Kidney (tissue), 14 donors: Measurements from ENCODE around the gene SENP3. TPM values are rescaled to one million over a fixed set of nuclear protein-coding genes. Genes with fewer than 3 reads are reported as not detected.

Experiments
- DNase-seq, 5 donors: peaks; one replicate each; pipeline ENCODE4 v3.0.0-alpha.2; 2013 to 2020
- FAIRE-seq: peaks from 2 replicates; lab custom pipeline; 2012; peaks lifted over from hg19 to GRCh38; lab: Jason Lieb, UNC
- H3K27ac ChIP-seq, 2 donors: one replicate each; pipeline ENCODE4 v1.7.0; 2013; ENCODE audit warnings: low read depth in 2 of 2, low read length in 2 of 2, inconsistent platforms in 1 of 2
- H3K27me3 ChIP-seq: one replicate; pipeline ENCODE4 v1.7.1; 2013; ENCODE audit warnings: low read length, inconsistent platforms; ENCODE audit not compliant: control insufficient read depth, insufficient read depth
- H3K36me3 ChIP-seq, 3 donors: one replicate each; pipeline versions ENCODE4 v1.7.0 to v1.7.1; 2013; ENCODE audit warnings: low read length in 3 of 3, control low read depth in 1 of 3, inconsistent platforms in 1 of 3; ENCODE audit not compliant: insufficient read depth in 3 of 3, control insufficient read depth in 2 of 3
- H3K4me1 ChIP-seq, 3 donors: one replicate each; pipeline versions ENCODE4 v1.7.0 to v1.7.1; 2013; ENCODE audit warnings: low read length in 3 of 3, inconsistent platforms in 1 of 3, low read depth in 1 of 3; ENCODE audit not compliant: control insufficient read depth in 2 of 3, insufficient read depth in 2 of 3
- H3K4me3 ChIP-seq, 3 donors: one replicate each; pipeline versions ENCODE4 v1.7.0 to v1.8.1; 2013; ENCODE audit warnings: low read length in 3 of 3, control low read depth in 1 of 3, inconsistent platforms in 1 of 3
- H3K9ac ChIP-seq, 3 donors: one replicate each; pipeline versions ENCODE4 v1.7.0 to v1.7.1; 2013; ENCODE audit warnings: low read length in 3 of 3, control low read depth in 1 of 3, inconsistent platforms in 1 of 3
- H3K9me3 ChIP-seq, 3 donors: one replicate each; pipeline versions ENCODE4 v1.7.0 to v1.7.1; 2013; ENCODE audit warnings: low read length in 3 of 3, control low read depth in 1 of 3, inconsistent platforms in 1 of 3; ENCODE audit not compliant: control insufficient read depth in 2 of 3, insufficient read depth in 1 of 3
- CTCF ChIP-seq: IDR thresholded peaks from 3 replicates; pipeline ENCODE4 v1.5.1; 2012; ENCODE audit warnings: mild to moderate bottlenecking, moderate library complexity, borderline replicate concordance; ENCODE audit not compliant: insufficient read depth; ENCODE audit errors: extremely low read depth
- intact Hi-C: fragments of 100-400 bp; cut with DNase I; formaldehyde crosslinking; loops from one replicate; pipeline ENCODE4 v1.11.1; 2022
- polyA plus RNA-seq: library from polyadenylated mRNA; stranded (reverse); fragments of 350-450 nt; fragmentation: Illumina TruSeq; extraction: RNeasy Lipid Tissue Mini Kit (QIAGEN cat#74804); gene quantifications from one replicate; pipeline ENCODE4 v1.2.3, GENCODE V29; 2014; ENCODE audit warnings: low read depth, low replicate concordance; ENCODE audit not compliant: insufficient read depth
- total RNA-seq: library from RNA; stranded (reverse); fragmentation: NEBNext Ultra II Directional; extraction: Animal tissue kit (Norgen Biotek cat#: 25700); gene quantifications from one replicate; pipeline ENCODE4 v1.2.1, GENCODE V29; 2021
- donor health status: control.
- donor health status: control.
- donor health status: control.
- donor health status: control.
- donor health status: control.
- donor health status: DM: yes; HTN: yes; CAD: no.
- donor health status: Normal renal cell carcinoma (clear cell type).

The SENP3 gene
- total and polyA plus RNA-seq, 2 donors from 2014 or later = 43.5 to 50.3 TPM

GRCh38 chr17:7550344-7550743, 11.4 kb upstream of the SENP3 start:
- DNase-seq = no peak
- peak overlapping the region in 1 of 3 donors; percentile 95 for H3K9ac ChIP-seq
- TF ChIP-seq CTCF = no peak
- H3K27me3 ChIP-seq = no peaks in the 10 kb centered on the region
- peaks cover 0 to 17% (median 10%) of the 10 kb centered on the region in 3 donors for H3K4me1 ChIP-seq
- H3K9me3 ChIP-seq = no peaks in the 10 kb centered on the region
- H3K36me3 ChIP-seq = no peaks in the 10 kb centered on the region
- intact Hi-C loops = no loop called here
- FAIRE-seq = no peak
- no peak overlapping the region for H3K27ac ChIP-seq
- H3K4me3 ChIP-seq = peak overlapping the region in 1 of 3 donors; percentile 70

DNA sequence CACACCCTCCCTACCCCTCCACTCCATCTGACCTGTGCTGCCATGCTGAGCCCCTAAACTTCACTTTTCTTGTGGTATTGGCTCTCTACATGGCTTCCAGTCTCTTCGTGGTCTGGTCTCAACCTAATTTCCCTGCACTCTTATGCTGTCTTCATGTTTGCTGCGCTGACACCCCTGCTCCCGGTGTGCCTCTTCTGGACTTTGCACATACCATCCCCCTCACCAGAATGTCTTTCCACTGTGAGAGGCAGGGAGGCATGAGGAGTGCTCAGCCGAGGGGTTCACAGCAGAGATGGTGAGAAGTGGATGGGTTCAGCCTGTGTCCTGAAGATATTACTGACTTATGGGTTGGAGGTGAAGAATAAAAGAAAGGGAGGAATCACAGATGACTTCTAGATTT, 10.3 kb upstream of the SENP3 start:
- intact Hi-C loops = no loop called here
- H3K27ac ChIP-seq = peak overlapping the region in 1 of 2 donors; percentile 16
- H3K9ac ChIP-seq = no peak overlapping the region
- TF ChIP-seq CTCF = no peak
- no peaks in the 10 kb centered on the region for H3K27me3 ChIP-seq
- H3K4me1 ChIP-seq = peaks cover 0 to 17% (median 10%) of the 10 kb centered on the region in 3 donors
- no peaks in the 10 kb centered on the region for H3K9me3 ChIP-seq
- no peak overlapping the region for H3K4me3 ChIP-seq
- DNase-seq (peak in 1 of 5 donors; percentile 66), FAIRE-seq (no peak)
- H3K36me3 ChIP-seq = no peaks in the 10 kb centered on the region

GRCh38 chr17:7552621-7553051, 9.1 kb upstream of the SENP3 start:
- Histone ChIP-seq H3K9ac (no peak overlapping the region), H3K27ac (no peak overlapping the region), H3K4me1 (peaks cover 0 to 23% (median 14%) of the 10 kb centered on the region in 3 donors), H3K4me3 (no peak overlapping the region), H3K36me3 (no peaks in the 10 kb centered on the region), H3K27me3 (no peaks in the 10 kb centered on the region), H3K9me3 (no peaks in the 10 kb centered on the region)
- FAIRE-seq (no peak), DNase-seq (no peak)
- intact Hi-C loops = no loop called here
- TF ChIP-seq CTCF = no peak

GRCh38 chr17:7553356-7553755, 8.4 kb upstream of the SENP3 start:
- no peak for TF ChIP-seq CTCF
- H3K4me3 ChIP-seq = no peak overlapping the region
- H3K4me1 ChIP-seq = peaks cover 0 to 27% (median 17%) of the 10 kb centered on the region in 3 donors
- no peak for FAIRE-seq
- intact Hi-C loops = no loop called here
- H3K9ac ChIP-seq = no peak overlapping the region
- H3K27ac ChIP-seq = no peak overlapping the region
- DNase-seq = no peak
- no peaks in the 10 kb centered on the region for H3K27me3 ChIP-seq
- no peaks in the 10 kb centered on the region for H3K36me3 ChIP-seq
- no peaks in the 10 kb centered on the region for H3K9me3 ChIP-seq
